ENCODE measurements around the gene FBXO24.

The FBXO24 gene

DNA sequence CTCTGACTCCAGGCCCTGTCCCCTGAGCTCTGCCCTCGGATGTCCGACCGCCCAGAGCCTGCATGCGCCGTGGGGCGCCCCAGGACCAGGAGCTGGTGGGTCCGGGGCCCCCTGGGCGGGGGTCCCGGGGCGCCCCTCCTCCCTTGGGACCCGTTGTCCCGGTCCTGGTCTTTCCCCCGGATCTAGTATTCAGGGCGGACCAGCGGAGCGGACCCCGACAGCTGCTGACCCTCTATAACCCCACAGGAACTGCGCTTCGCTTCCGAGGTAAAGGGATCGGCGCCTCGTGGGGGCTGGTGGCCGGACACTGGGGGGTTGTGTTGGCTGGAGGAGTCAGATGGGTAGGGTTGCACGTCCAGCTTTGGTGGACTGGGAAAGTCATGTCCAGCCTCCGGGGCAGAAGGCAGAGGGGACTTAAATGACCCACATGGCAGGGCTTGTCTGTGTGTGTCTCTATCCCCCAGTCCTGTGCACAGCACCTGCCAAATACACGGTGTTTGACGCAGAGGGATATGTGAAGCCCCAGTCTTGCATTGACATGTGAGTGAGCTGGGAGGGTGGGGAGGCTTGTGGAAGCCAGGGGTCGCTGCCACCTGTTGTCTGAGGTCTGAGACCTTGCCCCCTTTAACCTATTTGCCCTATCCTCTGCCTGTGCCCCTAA lies 26.7 kb downstream of the FBXO24 start:
- no peak for DNase-seq (ENCODE audit: low spot score)
- POLR2A ChIA-PET (ENCODE audit: low non-redundant PET) = interaction anchor here (0.6 to 1.5 kb wide), 5 partner anchors 26 to 825 kb away, joined by 3 to 8 read pairs (median 6); partner anchors contain the start of genes FBXO24 and LRCH4
- H3K27ac ChIP-seq = peak overlapping the region; percentile 91
- TF ChIP-seq, protein P1, sequence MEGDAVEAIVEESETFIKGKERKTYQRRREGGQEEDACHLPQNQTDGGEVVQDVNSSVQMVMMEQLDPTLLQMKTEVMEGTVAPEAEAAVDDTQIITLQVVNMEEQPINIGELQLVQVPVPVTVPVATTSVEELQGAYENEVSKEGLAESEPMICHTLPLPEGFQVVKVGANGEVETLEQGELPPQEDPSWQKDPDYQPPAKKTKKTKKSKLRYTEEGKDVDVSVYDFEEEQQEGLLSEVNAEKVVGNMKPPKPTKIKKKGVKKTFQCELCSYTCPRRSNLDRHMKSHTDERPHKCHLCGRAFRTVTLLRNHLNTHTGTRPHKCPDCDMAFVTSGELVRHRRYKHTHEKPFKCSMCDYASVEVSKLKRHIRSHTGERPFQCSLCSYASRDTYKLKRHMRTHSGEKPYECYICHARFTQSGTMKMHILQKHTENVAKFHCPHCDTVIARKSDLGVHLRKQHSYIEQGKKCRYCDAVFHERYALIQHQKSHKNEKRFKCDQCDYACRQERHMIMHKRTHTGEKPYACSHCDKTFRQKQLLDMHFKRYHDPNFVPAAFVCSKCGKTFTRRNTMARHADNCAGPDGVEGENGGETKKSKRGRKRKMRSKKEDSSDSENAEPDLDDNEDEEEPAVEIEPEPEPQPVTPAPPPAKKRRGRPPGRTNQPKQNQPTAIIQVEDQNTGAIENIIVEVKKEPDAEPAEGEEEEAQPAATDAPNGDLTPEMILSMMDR (conservative IDR thresholded peaks at IDR 0.05; ENCODE audit: low read depth) = peak; percentile 26; the same call in 1 of the 2 replicates
- CTCF ChIA-PET = interaction anchor here (0.8 to 1.8 kb wide), 4 partner anchors 20 to 104 kb away, joined by 3 to 7 read pairs (median 4); no protein-coding TSS in a partner anchor

DNA sequence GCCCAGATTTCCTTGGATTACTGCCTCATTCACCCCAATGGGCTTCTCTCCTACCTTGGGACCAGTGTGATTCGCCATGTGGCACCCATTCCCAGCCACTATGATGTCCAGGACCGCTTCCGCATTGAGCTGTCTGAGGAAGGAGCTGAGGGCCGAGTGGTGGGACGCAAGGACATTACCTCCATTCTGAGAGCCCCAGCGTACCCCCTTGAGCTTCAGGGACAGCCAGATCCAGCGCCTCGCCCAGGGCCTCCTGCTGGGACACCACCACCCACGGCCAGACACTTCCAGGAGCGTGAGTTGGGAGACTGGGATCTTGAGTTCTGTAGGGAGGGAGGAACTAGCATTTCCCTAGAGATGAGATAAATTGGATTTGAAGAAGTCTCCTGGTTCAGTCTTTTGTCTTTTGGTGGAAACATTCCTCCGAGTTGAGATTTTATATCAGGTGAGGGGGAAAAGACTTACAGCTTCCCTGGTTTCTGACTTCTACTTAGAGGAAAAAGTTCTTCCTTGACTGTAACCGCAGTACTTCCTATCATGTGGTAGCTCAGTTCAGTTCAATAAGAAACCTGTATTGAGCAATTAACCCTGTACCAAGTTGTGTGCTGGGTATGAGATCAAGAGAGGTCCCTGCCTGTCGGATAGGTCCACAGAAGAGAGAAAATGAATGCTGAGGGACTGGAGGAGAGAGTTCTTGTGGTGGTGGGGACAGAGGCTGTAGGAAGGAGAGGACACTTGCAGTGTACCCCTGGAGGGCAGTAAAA lies 27.5 kb downstream of the FBXO24 start:
- TF ChIP-seq, protein P1 (conservative IDR thresholded peaks at IDR 0.05; ENCODE audit: low read depth) = no peak; the same call in 1 of the 2 replicates
- peak overlapping the region; percentile 91 for H3K27ac ChIP-seq
- ChIA-PET POLR2A (ENCODE audit: low non-redundant PET) (no interaction called here), CTCF (interaction anchor here (0.8 to 3.0 kb wide), 4 partner anchors 19 to 61 kb away, joined by 4 to 14 read pairs (median 6); no protein-coding TSS in a partner anchor)
- no peak for DNase-seq (ENCODE audit: low spot score)

DNA sequence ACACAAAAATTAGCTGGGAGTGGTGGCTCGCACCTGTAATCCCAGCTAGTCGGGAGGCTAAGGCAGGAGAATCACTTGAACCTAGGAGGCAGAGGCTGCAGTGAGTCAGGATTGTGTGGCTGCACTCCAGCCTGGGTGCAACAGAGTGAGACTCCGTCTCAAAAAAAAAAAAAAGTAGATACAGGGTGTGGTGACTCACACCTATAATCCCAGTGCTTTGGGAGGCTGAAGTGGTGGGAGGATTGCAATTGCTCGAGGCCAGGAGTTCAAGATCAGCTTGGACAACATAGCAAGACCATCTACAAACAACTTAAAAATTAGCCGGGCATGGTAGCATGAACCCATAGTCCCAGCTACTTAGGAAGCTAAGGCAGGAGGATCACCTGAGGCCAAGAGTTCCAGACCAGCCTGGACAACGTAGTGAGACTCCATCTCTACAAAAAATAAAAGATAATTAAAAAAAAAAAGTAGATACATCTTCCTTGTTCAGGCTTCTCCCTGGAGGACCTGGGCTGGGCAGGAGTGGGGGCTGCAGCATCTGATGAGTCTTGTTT lies 28.3 kb downstream of the FBXO24 start:
- no peak overlapping the region for H3K27ac ChIP-seq
- DNase-seq (ENCODE audit: low spot score) = no peak
- TF ChIP-seq, protein P1 (conservative IDR thresholded peaks at IDR 0.05; ENCODE audit: low read depth) = no peak
- ChIA-PET POLR2A (ENCODE audit: low non-redundant PET) (no interaction called here), CTCF (interaction anchor here (0.6 to 3.0 kb wide), 3 partner anchors 19 to 63 kb away, joined by 5 to 14 read pairs (median 5); no protein-coding TSS in a partner anchor)

DNA sequence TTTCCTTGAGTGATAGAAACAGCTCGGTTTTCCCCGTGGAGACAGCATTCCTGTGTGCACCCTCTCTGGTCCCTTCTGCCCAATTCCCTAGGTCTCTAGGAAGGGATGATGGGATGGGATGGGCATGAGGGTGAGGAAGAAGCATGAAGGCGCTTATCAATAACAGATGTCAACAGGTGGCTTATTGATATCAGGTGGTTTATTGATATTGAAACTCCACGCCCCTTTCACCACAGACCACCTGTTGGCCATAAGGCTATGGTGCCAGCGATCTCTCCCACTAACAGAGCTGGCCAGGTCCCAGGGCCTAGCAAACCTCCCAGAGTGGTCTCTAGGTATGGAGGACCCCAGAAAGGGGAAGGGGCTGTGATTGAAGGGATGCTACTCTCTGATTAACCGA lies 34.1 kb downstream of the FBXO24 start:
- TF ChIP-seq, protein P1 (conservative IDR thresholded peaks at IDR 0.05; ENCODE audit: low read depth) = no peak
- no peak overlapping the region for H3K27ac ChIP-seq
- DNase-seq (ENCODE audit: low spot score) = no peak
- ChIA-PET CTCF (interaction anchor here (1.0 kb wide), 1 partner anchor 12 kb away, joined by 3 read pairs; no protein-coding TSS in a partner anchor), POLR2A (ENCODE audit: low non-redundant PET) (no interaction called here)

DNA sequence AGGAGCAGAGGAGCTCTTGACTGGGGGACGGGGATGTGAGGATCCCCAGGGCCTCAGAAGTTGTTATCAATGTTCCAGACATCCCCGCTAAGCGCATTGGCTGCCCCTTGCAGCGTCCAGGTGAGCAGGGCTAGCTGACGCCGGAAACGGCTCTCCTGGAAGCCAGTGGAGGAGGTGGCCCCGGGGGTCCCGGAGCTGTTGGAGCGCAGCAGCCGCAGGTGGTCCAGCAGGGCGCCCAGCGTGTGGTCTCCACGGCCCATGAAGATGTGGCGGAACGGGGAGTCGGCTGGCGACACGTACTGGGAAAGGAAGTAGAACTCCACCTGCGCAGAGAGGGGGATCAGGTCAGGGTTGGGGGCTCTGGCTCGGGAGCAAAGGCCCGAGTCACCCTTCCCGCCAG lies 34.7 kb downstream of the FBXO24 start:
- POLR2A ChIA-PET (ENCODE audit: low non-redundant PET) = no interaction called here
- H3K27ac ChIP-seq = no peak overlapping the region
- CTCF ChIA-PET = interaction anchor here (1.0 kb wide), 1 partner anchor 12 kb away, joined by 3 read pairs; no protein-coding TSS in a partner anchor
- DNase-seq (ENCODE audit: low spot score) = no peak
- TF ChIP-seq, protein P1 (conservative IDR thresholded peaks at IDR 0.05; ENCODE audit: low read depth) = no peak

DNA sequence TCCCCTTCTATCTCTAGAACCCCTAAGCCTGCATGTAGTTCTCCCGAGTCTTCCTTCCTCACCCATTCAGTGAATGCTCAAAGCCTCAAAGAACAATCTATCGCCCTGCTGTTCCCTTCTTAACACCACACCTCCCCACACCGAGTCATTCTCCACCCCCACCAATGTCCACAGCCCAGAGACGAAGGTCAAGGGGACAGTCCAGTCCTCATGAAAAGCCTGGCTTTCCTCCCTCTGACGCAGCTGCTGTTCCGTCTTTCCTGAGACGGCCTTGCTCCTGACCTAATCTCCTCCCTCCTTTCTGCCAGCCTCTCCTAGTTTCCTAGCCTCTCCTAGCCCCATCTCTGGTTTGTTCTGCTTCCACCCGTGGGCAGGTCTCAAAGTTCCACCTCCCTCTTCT lies 35.4 kb downstream of the FBXO24 start:
- no peak for DNase-seq (ENCODE audit: low spot score)
- TF ChIP-seq, protein P1 (conservative IDR thresholded peaks at IDR 0.05; ENCODE audit: low read depth) = no peak
- 0 out of 2 replicates have a peak overlapping the region, but pooled peaks have one; percentile 0 for H3K27ac ChIP-seq
- ChIA-PET CTCF (no interaction called here), POLR2A (ENCODE audit: low non-redundant PET) (no interaction called here)

Data from RWPE1 (cell line).